ENCODE data around the gene RAB7A. TPM values are rescaled to one million over a fixed set of nuclear protein-coding genes. Genes with fewer than 3 reads are reported as not detected.

RAB7A gene
- total and polyA plus RNA-seq, 2 of the 8 experiments (the other 6 are each of a cell fraction or from before 2014, with no cell fraction given) = 179 to 195 TPM

- Histone ChIP-seq H3K36me3 (ENCODE audit: control insufficient read depth in 2 of 4, insufficient read depth in 4 of 4, low read length in 3 of 4) (peaks cover 16 to 45% (median 35%) of the 10 kb centered on the region in 4 experiments), H2BK5ac (ENCODE audit: low read depth, low read length) (no peak overlapping the region), H2BK20ac (ENCODE audit: low read length) (no peak overlapping the region), H3K9me3 (ENCODE audit: insufficient read depth in 2 of 2, low read depth in 1 of 2, low read length in 1 of 2) (no peaks in the 10 kb centered on the region), H2BK15ac (ENCODE audit: low read length) (no peak overlapping the region), H2BK12ac (ENCODE audit: low read depth, low read length) (no peak overlapping the region), H3K79me1 (ENCODE audit: low read depth, low read length) (peaks cover 6% of the 10 kb centered on the region; the same call in 1 of the 2 replicates), H3K4me3 (ENCODE audit: extremely low read depth in 1 of 4, insufficient read depth in 2 of 4, low read depth in 3 of 4, low read length in 4 of 4) (no peak overlapping the region), H3K4me2 (ENCODE audit: insufficient read depth in 1 of 2, low read depth in 2 of 2, low read length in 2 of 2) (no peak overlapping the region), H4K8ac (ENCODE audit: extremely low read depth, insufficient read depth, low read length) (no peak overlapping the region), H2BK120ac (replicated peaks; ENCODE audit: low read depth, low read length) (no peak overlapping the region), H3K27ac (ENCODE audit: low read depth, low read length) (no peak overlapping the region), H2AFZ (ENCODE audit: low read length) (no peak overlapping the region), H3K18ac (ENCODE audit: extremely low read depth, low read length) (no peak overlapping the region), H4K5ac (ENCODE audit: insufficient read length, low read depth, low read length) (no peak overlapping the region), H3K4ac (replicated peaks; ENCODE audit: insufficient read length, low read depth, low read length) (no peak overlapping the region), H2AK5ac (ENCODE audit: low read depth, low read length) (no peak overlapping the region), H3K27me3 (replicated peaks in 1 of 4; ENCODE audit: control insufficient read depth in 3 of 4, extremely low read depth in 1 of 4, insufficient read depth in 3 of 4, low read length in 3 of 4) (no peaks in the 10 kb centered on the region), H3K14ac (ENCODE audit: insufficient read length) (no peak overlapping the region), H4K20me1 (replicated peaks in 1 of 2; ENCODE audit: control insufficient read depth in 1 of 2, insufficient read depth in 2 of 2, low read length in 2 of 2) (peaks cover 5 to 11% of the 10 kb centered on the region in 2 experiments), H4K91ac (replicated peaks; ENCODE audit: insufficient read length, low read length) (no peak overlapping the region), H3K23me2 (ENCODE audit: low read depth, low read length) (no peaks in the 10 kb centered on the region), H3K9ac (replicated peaks in 1 of 4; ENCODE audit: extremely low read depth in 1 of 4, low read depth in 3 of 4, low read length in 3 of 4) (no peak overlapping the region), H3K23ac (ENCODE audit: insufficient read length) (no peak overlapping the region), H3K79me2 (ENCODE audit: control insufficient read depth in 1 of 2, insufficient read depth in 2 of 2, low read length in 2 of 2) (peaks cover 0 to 16% of the 10 kb centered on the region in 2 experiments; a peak in 1 of 4 replicates), H3K4me1 (replicated peaks in 1 of 4; ENCODE audit: control insufficient read depth in 3 of 4, insufficient read depth in 4 of 4, low read length in 3 of 4) (peaks cover 0 to 2% (median 0%) of the 10 kb centered on the region in 4 experiments; a peak in 3 of 7 replicates), H3K56ac (replicated peaks; ENCODE audit: insufficient read length, low read depth, low read length) (no peak overlapping the region)
- WGBS, 2 experiments (ENCODE audit: extremely low coverage in 1 of 2, insufficient coverage in 1 of 2, insufficient read length in 1 of 2, insufficient replicate concordance in 2 of 2, low coverage in 1 of 2, low lambda C conversion rate in 2 of 2, missing lambda C conversion rate in 1 of 2) = 97% methylated on average over 9 of the region's 9 CpGs; no CpG with 5 or more reads in 1 of the 2 experiments
- FAIRE-seq = no peak
- POLR2A ChIA-PET (ENCODE audit: partially characterized antibody) = interaction anchor here (0.7 kb wide), 1 partner anchor 278 kb away, joined by 3 read pairs; no protein-coding TSS in a partner anchor
- CTCF ChIA-PET (ENCODE audit: partially characterized antibody) = interaction anchor here (1.0 to 4.4 kb wide), 6 partner anchors 12 to 183 kb away, joined by 3 to 28 read pairs (median 6); no protein-coding TSS in a partner anchor
- no peak for DNase-seq (ENCODE audit: low read depth in 1 of 2, low spot score in 2 of 2)
- TF ChIP-seq SP1 (IDR thresholded peaks at IDR 0.05; ENCODE audit: low read depth, low read length) (no peak), NRF1 (IDR thresholded peaks at IDR 0.05; ENCODE audit: low read depth, low read length) (no peak), CEBPB (IDR thresholded peaks at IDR 0.05; ENCODE audit: low read depth, low read length) (no peak), SP4 (IDR thresholded peaks at IDR 0.05; ENCODE audit: low read length) (no peak), MAFK (IDR thresholded peaks at IDR 0.05; ENCODE audit: low read depth, low read length) (no peak), ATF2 (IDR thresholded peaks at IDR 0.05; ENCODE audit: low read length) (no peak), BACH1 (IDR thresholded peaks at IDR 0.05; ENCODE audit: low read length) (no peak), SIX5 (IDR thresholded peaks at IDR 0.05; ENCODE audit: low read depth, low read length) (no peak), TAF1 (IDR thresholded peaks at IDR 0.05; ENCODE audit: low read depth, low read length) (no peak), CBX5 (IDR thresholded peaks at IDR 0.05; ENCODE audit: low read depth, low read length) (no peak), NANOG (IDR thresholded peaks at IDR 0.05; ENCODE audit: insufficient read depth, low read depth, low read length, poor library complexity, severe bottlenecking) (no peak)
These were observed 74.5 kb downstream of the RAB7A start for GRCh38 chr3:128800241-128801187.

Data from H1 (cell line).